Mesodermal cell (in vitro differentiated cells): ENCODE data around the gene LHX3.

Experiments
- H3K27ac ChIP-seq: 2 replicates; pipeline ENCODE4 v1.7.0; 2013; ENCODE audit warnings: mild to moderate bottlenecking, low read depth, low read length, moderate library complexity; ENCODE audit not compliant: severe bottlenecking
- H3K36me3 ChIP-seq: 2 replicates; pipeline ENCODE4 v1.7.1; 2013; ENCODE audit warnings: mild to moderate bottlenecking, low read length, moderate library complexity; ENCODE audit not compliant: control insufficient read depth, insufficient read depth
- H3K4me1 ChIP-seq: one replicate; pipeline ENCODE4 v1.7.1; 2013; ENCODE audit warnings: mild to moderate bottlenecking, low read length; ENCODE audit not compliant: insufficient read depth, control insufficient read depth, poor library complexity, severe bottlenecking
- H3K4me3 ChIP-seq: 2 replicates; pipeline ENCODE4 v1.7.0; 2013; ENCODE audit warnings: low read length, control low read depth, mild to moderate bottlenecking; ENCODE audit not compliant: insufficient read depth, poor library complexity, severe bottlenecking; ENCODE audit errors: extremely low read depth
- H3K9me3 ChIP-seq: 2 replicates; pipeline ENCODE4 v1.7.1; 2013; ENCODE audit warnings: mild to moderate bottlenecking, low read length, moderate library complexity; ENCODE audit not compliant: control insufficient read depth
- WGBS, 2 experiments: methylation state at CpG; one replicate each; pipeline ENCODE4 v1.1.5; 2013; ENCODE audit warnings: missing lambda C conversion rate in 2 of 2; ENCODE audit not compliant: insufficient coverage in 2 of 2; 5-methylcytosine and 5-hydroxymethylcytosine counted together

Gene LHX3

DNA sequence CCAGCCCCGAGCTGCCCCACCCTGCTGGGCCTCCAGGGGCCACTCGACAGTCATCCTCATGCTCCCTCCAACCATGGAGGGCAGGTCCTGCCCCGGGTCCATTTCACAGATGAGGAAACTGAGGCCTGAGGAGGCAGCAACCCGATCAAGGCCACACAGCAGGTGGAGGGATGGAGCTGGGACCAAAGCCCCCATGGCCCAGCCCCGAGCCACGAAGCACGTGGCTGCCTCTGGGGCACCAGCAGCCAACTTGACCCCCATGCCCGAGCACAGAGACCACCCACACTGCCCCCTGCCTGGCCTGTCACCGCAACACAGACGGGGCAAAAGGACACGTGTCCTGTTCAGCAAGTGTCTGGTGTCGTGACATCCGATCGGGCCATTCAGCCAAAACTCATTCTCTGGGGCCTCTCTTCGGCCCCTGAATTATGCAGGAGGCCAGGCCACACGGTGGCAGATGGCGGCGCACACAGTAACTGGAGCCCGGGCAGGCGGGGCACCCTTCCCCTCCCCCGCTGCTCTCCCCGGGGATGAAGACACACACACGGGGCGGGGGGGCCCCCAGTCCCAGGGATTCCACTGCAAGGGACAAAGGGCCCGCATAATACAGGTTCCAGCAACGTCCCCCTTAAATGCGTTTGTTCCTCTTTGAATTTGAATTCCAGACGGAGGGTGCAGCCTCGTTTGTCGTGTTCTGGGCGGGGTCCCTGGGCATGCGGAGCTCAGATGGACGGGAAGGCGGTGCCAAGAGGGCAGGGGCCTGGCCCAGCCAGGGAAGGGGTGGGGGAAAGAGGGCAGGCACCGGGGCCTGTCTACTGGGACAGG lies 56.8 kb downstream of the LHX3 start:
- no peaks in the 10 kb centered on the region for H3K4me1 ChIP-seq
- 55 to 60% methylated on average over 30 to 34 of the region's 35 CpGs for WGBS, 2 experiments
- H3K4me3 ChIP-seq = no peak overlapping the region
- no peaks in the 10 kb centered on the region for H3K36me3 ChIP-seq
- H3K9me3 ChIP-seq = no peaks in the 10 kb centered on the region
- H3K27ac ChIP-seq = no peak overlapping the region

DNA sequence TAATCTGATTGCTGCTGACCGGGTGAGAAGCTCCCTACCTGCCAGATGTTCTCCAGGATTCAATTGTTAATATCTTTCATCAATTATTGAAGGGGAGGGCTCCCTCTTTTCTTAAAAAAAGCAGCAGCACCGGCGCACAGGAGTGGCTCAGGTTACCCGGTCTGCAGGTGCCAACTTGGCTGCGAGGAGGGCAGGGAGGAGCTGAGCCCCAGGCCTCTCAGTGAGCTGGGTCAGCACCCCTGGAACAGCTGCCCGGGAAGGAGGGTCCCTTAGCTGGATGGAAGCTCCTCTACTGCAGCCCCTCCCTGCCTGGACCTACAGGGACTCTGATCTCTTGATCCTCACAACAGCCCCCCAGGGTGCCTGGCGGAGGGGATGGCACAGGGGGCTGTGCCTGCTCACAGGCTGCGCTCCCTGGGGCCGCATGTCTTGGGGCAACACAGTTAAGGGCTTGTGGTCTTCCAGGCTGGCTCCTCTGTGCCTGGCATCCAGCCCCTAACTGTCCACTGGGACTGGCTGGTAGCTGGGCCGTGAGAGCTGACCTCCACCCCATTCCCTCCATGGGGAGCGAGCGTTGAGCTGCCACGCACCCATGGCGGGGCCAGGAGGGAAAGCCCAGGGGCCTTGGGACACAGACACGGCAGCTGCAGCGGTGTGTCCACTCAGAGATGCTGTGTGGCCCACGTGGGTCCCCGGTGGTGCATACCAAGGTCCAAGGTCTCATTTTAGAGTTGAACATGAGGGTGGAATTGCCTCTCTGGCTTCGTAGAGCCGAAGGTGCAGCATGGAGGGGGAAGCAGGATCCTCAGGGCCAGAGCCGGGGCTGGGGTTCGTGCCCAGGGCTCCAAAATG lies 57.7 kb downstream of the LHX3 start:
- H3K36me3 ChIP-seq = no peaks in the 10 kb centered on the region
- no peaks in the 10 kb centered on the region for H3K9me3 ChIP-seq
- H3K4me3 ChIP-seq = no peak overlapping the region
- no peak overlapping the region for H3K27ac ChIP-seq
- no peaks in the 10 kb centered on the region for H3K4me1 ChIP-seq
- 84 to 86% methylated on average over 18 to 21 of the region's 22 CpGs for WGBS, 2 experiments
